ENCODE data around the gene KHK.
A peak's percentile ranks its signal among the peaks of the same experiment; 100 is the strongest.
"Not testable (repeated sequence)": the region's sequence is repeated elsewhere in the genome, so short reads cannot be mapped to it uniquely, and the experiment has no call there.

KHK gene

DNA sequence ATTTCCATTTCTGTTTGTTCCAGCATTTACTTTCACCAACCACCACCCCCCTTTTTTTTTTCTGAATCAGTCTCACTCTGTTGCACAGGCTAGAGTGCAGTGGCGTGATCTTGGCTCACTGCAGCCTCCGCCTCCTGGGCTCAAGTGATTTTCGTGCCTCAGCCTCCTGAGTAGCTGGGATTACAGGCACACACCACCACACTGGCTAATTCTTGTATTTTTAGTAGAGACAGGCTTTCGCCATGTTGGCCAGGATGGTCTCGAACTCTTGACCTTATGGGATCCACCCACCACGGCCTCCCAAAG lies 11.1 kb upstream of the KHK start:
- H3K27ac ChIP-seq (replicated peaks; ENCODE audit: low read length); H3K4me2 ChIP-seq (ENCODE audit: insufficient read depth, low read length, poor library complexity, severe bottlenecking); H2BK5ac ChIP-seq (ENCODE audit: low read length); H2AK5ac ChIP-seq (ENCODE audit: low read depth, low read length); H3K23ac ChIP-seq (ENCODE audit: low read depth, low read length, poor library complexity); H4K91ac ChIP-seq (ENCODE audit: low read depth, low read length, poor library complexity); H3K36me3 ChIP-seq (replicated peaks in 1 of 2; ENCODE audit: control insufficient read depth in 2 of 2, insufficient read depth in 2 of 2, low read length in 2 of 2); H3K4me3 ChIP-seq (ENCODE audit: low read length in 2 of 2); H3K79me1 ChIP-seq (ENCODE audit: low read depth, low read length); H3K4ac ChIP-seq (ENCODE audit: low read length); H3K9ac ChIP-seq (ENCODE audit: low read depth, low read length, poor library complexity); H4K8ac ChIP-seq (ENCODE audit: low read depth, low read length); H2BK120ac ChIP-seq (ENCODE audit: low read depth, low read length); H2BK12ac ChIP-seq (ENCODE audit: low read length); H3K14ac ChIP-seq (ENCODE audit: low read length); H2BK15ac ChIP-seq (ENCODE audit: low read length); H3K9me3 ChIP-seq (replicated peaks in 1 of 2; ENCODE audit: control insufficient read depth in 2 of 2, insufficient read depth in 1 of 2, low read depth in 1 of 2, low read length in 2 of 2); H3K18ac ChIP-seq (ENCODE audit: low read length); DNase-seq (ENCODE audit: low spot score); H3K27me3 ChIP-seq (ENCODE audit: control insufficient read depth in 3 of 3, insufficient read depth in 3 of 3, low read depth in 1 of 3, low read length in 3 of 3): not testable (repeated sequence)
- Histone ChIP-seq H2AFZ (ENCODE audit: low read length) (peak overlapping the region; percentile 26), H3K4me1 (ENCODE audit: control insufficient read depth in 2 of 2, insufficient read depth in 1 of 2, low read depth in 1 of 2, low read length in 2 of 2) (peaks cover 17 to 43% of the 10 kb centered on the region in 2 donors)
- no CpG with 5 or more reads among the region's 6 CpGs for WGBS, 2 donors (ENCODE audit: extremely low coverage in 2 of 2, insufficient read length in 2 of 2, insufficient replicate concordance in 1 of 2)

- H2AK5ac ChIP-seq (ENCODE audit: low read depth, low read length), result no peak overlapping the region
- peaks cover 15 to 46% of the 10 kb centered on the region in 2 donors for H3K4me1 ChIP-seq (ENCODE audit: control insufficient read depth in 2 of 2, insufficient read depth in 1 of 2, low read depth in 1 of 2, low read length in 2 of 2)
- no peak overlapping the region for H3K4me3 ChIP-seq (ENCODE audit: low read length in 2 of 2)
- H3K27me3 ChIP-seq (ENCODE audit: control insufficient read depth in 3 of 3, insufficient read depth in 3 of 3, low read depth in 1 of 3, low read length in 3 of 3), result no peaks in the 10 kb centered on the region
- H3K27ac ChIP-seq (replicated peaks; ENCODE audit: low read length), result no peak overlapping the region
- no peak overlapping the region for H3K4me2 ChIP-seq (ENCODE audit: insufficient read depth, low read length, poor library complexity, severe bottlenecking)
- H2BK5ac ChIP-seq (ENCODE audit: low read length), result no peak overlapping the region
- H3K79me1 ChIP-seq (ENCODE audit: low read depth, low read length), result no peaks in the 10 kb centered on the region
- H2AFZ ChIP-seq (ENCODE audit: low read length), result no peak overlapping the region
- H3K9ac ChIP-seq (ENCODE audit: low read depth, low read length, poor library complexity), result no peak overlapping the region
- no peaks in the 10 kb centered on the region for H3K36me3 ChIP-seq (replicated peaks in 1 of 2; ENCODE audit: control insufficient read depth in 2 of 2, insufficient read depth in 2 of 2, low read length in 2 of 2)
- H4K91ac ChIP-seq (ENCODE audit: low read depth, low read length, poor library complexity), result no peak overlapping the region
- no CpG with 5 or more reads among the region's 4 CpGs for WGBS, 2 donors (ENCODE audit: extremely low coverage in 2 of 2, insufficient read length in 2 of 2, insufficient replicate concordance in 1 of 2)
- no peak overlapping the region for H3K23ac ChIP-seq (ENCODE audit: low read depth, low read length, poor library complexity)
- no peak overlapping the region for H3K14ac ChIP-seq (ENCODE audit: low read length)
- H2BK15ac ChIP-seq (ENCODE audit: low read length), result no peak overlapping the region
- no peak overlapping the region for H2BK12ac ChIP-seq (ENCODE audit: low read length)
- no peaks in the 10 kb centered on the region for H3K9me3 ChIP-seq (replicated peaks in 1 of 2; ENCODE audit: control insufficient read depth in 2 of 2, insufficient read depth in 1 of 2, low read depth in 1 of 2, low read length in 2 of 2)
- H4K8ac ChIP-seq (ENCODE audit: low read depth, low read length), result no peak overlapping the region
- no peak overlapping the region for H2BK120ac ChIP-seq (ENCODE audit: low read depth, low read length)
- H3K4ac ChIP-seq (ENCODE audit: low read length), result no peak overlapping the region
- H3K18ac ChIP-seq (ENCODE audit: low read length), result no peak overlapping the region
- no peak for DNase-seq (ENCODE audit: low spot score)
Observed at GRCh38 chr2:27076323-27076722, 10.2 kb upstream of the KHK start.

GRCh38 chr2:27077231-27077630 lies 9.3 kb upstream of the KHK start:
- Histone ChIP-seq H2AK5ac (ENCODE audit: low read depth, low read length) (peak overlapping the region; percentile 36), H3K18ac (ENCODE audit: low read length) (peak overlapping the region; percentile 3), H2BK15ac (ENCODE audit: low read length) (no peak overlapping the region), H2BK120ac (ENCODE audit: low read depth, low read length) (no peak overlapping the region), H3K27ac (replicated peaks; ENCODE audit: low read length) (no peak overlapping the region), H3K23ac (ENCODE audit: low read depth, low read length, poor library complexity) (no peak overlapping the region), H3K27me3 (ENCODE audit: control insufficient read depth in 3 of 3, insufficient read depth in 3 of 3, low read depth in 1 of 3, low read length in 3 of 3) (no peaks in the 10 kb centered on the region), H2BK5ac (ENCODE audit: low read length) (no peak overlapping the region), H3K14ac (ENCODE audit: low read length) (no peak overlapping the region), H3K9me3 (replicated peaks in 1 of 2; ENCODE audit: control insufficient read depth in 2 of 2, insufficient read depth in 1 of 2, low read depth in 1 of 2, low read length in 2 of 2) (no peaks in the 10 kb centered on the region), H3K4me2 (ENCODE audit: insufficient read depth, low read length, poor library complexity, severe bottlenecking) (no peak overlapping the region), H4K91ac (ENCODE audit: low read depth, low read length, poor library complexity) (no peak overlapping the region), H3K36me3 (replicated peaks in 1 of 2; ENCODE audit: control insufficient read depth in 2 of 2, insufficient read depth in 2 of 2, low read length in 2 of 2) (no peaks in the 10 kb centered on the region), H3K4me3 (ENCODE audit: low read length in 2 of 2) (no peak overlapping the region), H3K79me1 (ENCODE audit: low read depth, low read length) (no peaks in the 10 kb centered on the region), H4K8ac (ENCODE audit: low read depth, low read length) (no peak overlapping the region), H2BK12ac (ENCODE audit: low read length) (no peak overlapping the region), H3K4ac (ENCODE audit: low read length) (no peak overlapping the region), H3K4me1 (ENCODE audit: control insufficient read depth in 2 of 2, insufficient read depth in 1 of 2, low read depth in 1 of 2, low read length in 2 of 2) (peaks cover 17 to 54% of the 10 kb centered on the region in 2 donors), H3K9ac (ENCODE audit: low read depth, low read length, poor library complexity) (no peak overlapping the region), H2AFZ (ENCODE audit: low read length) (no peak overlapping the region)
- no CpG with 5 or more reads among the region's 7 CpGs for WGBS, 2 donors (ENCODE audit: extremely low coverage in 2 of 2, insufficient read length in 2 of 2, insufficient replicate concordance in 1 of 2)
- no peak for DNase-seq (ENCODE audit: low spot score)

- Histone ChIP-seq H2BK15ac (ENCODE audit: low read length) (peak within 1 kb of the TSS; percentile 96), H3K14ac (ENCODE audit: low read length) (peak within 1 kb of the TSS; percentile 59), H3K27me3 (ENCODE audit: control insufficient read depth in 3 of 3, insufficient read depth in 3 of 3, low read depth in 1 of 3, low read length in 3 of 3) (no peaks in the 10 kb centered on the region)
Observed at GRCh38 chr2:27078267-27079194, 8.0 kb upstream of the KHK start, which contains the start of gene EMILIN1. TSS of gene EMILIN1 (plus strand) at chr2:27078615. CDS start at chr2:27079066, 451 bp downstream.

More at GRCh38 chr2:27078267-27079194, 8.0 kb upstream of the KHK start, which contains the start of gene EMILIN1:
- H3K4me3 ChIP-seq (ENCODE audit: low read length in 2 of 2), result no peak within 1 kb of the TSS
- peak within 1 kb of the TSS; percentile 88 for H2AFZ ChIP-seq (ENCODE audit: low read length)
- peak within 1 kb of the TSS; percentile 29 for H3K4me2 ChIP-seq (ENCODE audit: insufficient read depth, low read length, poor library complexity, severe bottlenecking)
- H2AK5ac ChIP-seq (ENCODE audit: low read depth, low read length), result peak within 1 kb of the TSS; percentile 71
- no peaks in the 10 kb centered on the region for H3K9me3 ChIP-seq (replicated peaks in 1 of 2; ENCODE audit: control insufficient read depth in 2 of 2, insufficient read depth in 1 of 2, low read depth in 1 of 2, low read length in 2 of 2)
- H2BK5ac ChIP-seq (ENCODE audit: low read length), result peak within 1 kb of the TSS; percentile 35
- H3K9ac ChIP-seq (ENCODE audit: low read depth, low read length, poor library complexity), result peak within 1 kb of the TSS; percentile 39
- peak within 1 kb of the TSS; percentile 84 for H2BK120ac ChIP-seq (ENCODE audit: low read depth, low read length)
- no peak within 1 kb of the TSS for H4K8ac ChIP-seq (ENCODE audit: low read depth, low read length)
- peak within 1 kb of the TSS; percentile 41 for H3K4ac ChIP-seq (ENCODE audit: low read length)
- WGBS, 2 donors (ENCODE audit: extremely low coverage in 2 of 2, insufficient read length in 2 of 2, insufficient replicate concordance in 1 of 2), result no CpG with 5 or more reads among the region's 41 CpGs
- peaks cover 12 to 48% of the 10 kb centered on the region in 2 donors for H3K4me1 ChIP-seq (ENCODE audit: control insufficient read depth in 2 of 2, insufficient read depth in 1 of 2, low read depth in 1 of 2, low read length in 2 of 2)
- no peaks in the 10 kb centered on the region for H3K79me1 ChIP-seq (ENCODE audit: low read depth, low read length)
- no peak for DNase-seq (ENCODE audit: low spot score)
- H3K18ac ChIP-seq (ENCODE audit: low read length), result peak within 1 kb of the TSS; percentile 84
- no peaks in the 10 kb centered on the region for H3K36me3 ChIP-seq (replicated peaks in 1 of 2; ENCODE audit: control insufficient read depth in 2 of 2, insufficient read depth in 2 of 2, low read length in 2 of 2)
- H3K27ac ChIP-seq (replicated peaks; ENCODE audit: low read length), result peak within 1 kb of the TSS; percentile 37
- H2BK12ac ChIP-seq (ENCODE audit: low read length), result no peak within 1 kb of the TSS
- peak within 1 kb of the TSS; percentile 3 for H3K23ac ChIP-seq (ENCODE audit: low read depth, low read length, poor library complexity)
- no peak within 1 kb of the TSS for H4K91ac ChIP-seq (ENCODE audit: low read depth, low read length, poor library complexity)

Measured in neuronal stem cell (in vitro differentiated cells).